SK-N-SH treated with all-trans-retinoic acid at 6 μM for 48 hours (cell line): ENCODE results near the gene SUCLG1.

Experiments used
- ATAC-seq: fragments of 200-7000 bp; cut with Tn5 transposase; 3 replicates; pipeline ENCODE4 v1.9.1; 2020; ENCODE audit warnings: mild to moderate bottlenecking, moderate library complexity
- CREB5 ChIP-seq: fragments of 250-450 bp; sonication (Bioruptor Pico); IDR thresholded peaks from 2 replicates; pipeline ENCODE4 v1.5.1; 2020; ENCODE audit warnings: low read depth, mild to moderate bottlenecking, moderate library complexity
- CSDC2 ChIP-seq: fragments of 250-450 bp; sonication (Bioruptor Pico); IDR thresholded peaks from 2 replicates; pipeline ENCODE4 v1.5.0; 2020; ENCODE audit warnings: mild to moderate bottlenecking, moderate library complexity
- CSRNP3 ChIP-seq: fragments of 250-450 bp; sonication (Bioruptor Pico); IDR thresholded peaks from 2 replicates; pipeline ENCODE4 v1.5.1; 2021; ENCODE audit warnings: mild to moderate bottlenecking, moderate library complexity
- ESRRG ChIP-seq: fragments of 250-450 bp; sonication (Bioruptor Pico); IDR thresholded peaks from 2 replicates; pipeline ENCODE4 v1.6.1; 2021; ENCODE audit warnings: mild to moderate bottlenecking
- GLIS3 ChIP-seq: fragments of 250-450 bp; sonication (Bioruptor Pico); IDR thresholded peaks from 2 replicates; pipeline ENCODE4 v1.5.0; 2020; ENCODE audit warnings: mild to moderate bottlenecking, moderate library complexity
- ISL1 ChIP-seq: fragments of 250-450 bp; sonication (Bioruptor Pico); IDR thresholded peaks from 2 replicates; pipeline ENCODE4 v2.1.2; 2022; ENCODE audit warnings: mild to moderate bottlenecking, moderate library complexity
- OSR1 ChIP-seq: fragments of 250-450 bp; sonication (Bioruptor Pico); IDR thresholded peaks from 2 replicates; pipeline ENCODE4 v1.8.0; 2022; ENCODE audit warnings: moderate library complexity, mild to moderate bottlenecking, inconsistent platforms
- POU6F1 ChIP-seq: fragments of 250-450 bp; sonication (Bioruptor Pico); IDR thresholded peaks from 2 replicates; pipeline ENCODE4 v1.8.0; 2021; ENCODE audit warnings: low read depth, mild to moderate bottlenecking, moderate library complexity, borderline replicate concordance
- TSHZ2 ChIP-seq: fragments of 250-450 bp; sonication (Bioruptor Pico); IDR thresholded peaks from 2 replicates; pipeline ENCODE4 v1.5.0; 2020; ENCODE audit warnings: mild to moderate bottlenecking, moderate library complexity
- ZC3H10 ChIP-seq: fragments of 250-450 bp; sonication (Bioruptor Pico); IDR thresholded peaks from 2 replicates; pipeline ENCODE4 v1.5.1; 2021; ENCODE audit warnings: mild to moderate bottlenecking, moderate library complexity
- ZFP30 ChIP-seq: fragments of 450-650 bp; formaldehyde crosslinking; IDR thresholded peaks from 2 replicates; pipeline ENCODE4 v1.5.0; 2022; ENCODE audit warnings: mild to moderate bottlenecking, moderate library complexity
- ZNF565 ChIP-seq: fragments of 450-650 bp; formaldehyde crosslinking; conservative IDR thresholded peaks from 2 replicates; pipeline ENCODE4 v1.5.0; 2020; ENCODE audit warnings: low read depth, mild to moderate bottlenecking, moderate library complexity
- ZNF70 ChIP-seq: fragments of 450-650 bp; formaldehyde crosslinking; IDR thresholded peaks from 2 replicates; pipeline ENCODE4 v1.5.0; 2020; ENCODE audit warnings: mild to moderate bottlenecking, moderate library complexity

The SUCLG1 gene

DNA sequence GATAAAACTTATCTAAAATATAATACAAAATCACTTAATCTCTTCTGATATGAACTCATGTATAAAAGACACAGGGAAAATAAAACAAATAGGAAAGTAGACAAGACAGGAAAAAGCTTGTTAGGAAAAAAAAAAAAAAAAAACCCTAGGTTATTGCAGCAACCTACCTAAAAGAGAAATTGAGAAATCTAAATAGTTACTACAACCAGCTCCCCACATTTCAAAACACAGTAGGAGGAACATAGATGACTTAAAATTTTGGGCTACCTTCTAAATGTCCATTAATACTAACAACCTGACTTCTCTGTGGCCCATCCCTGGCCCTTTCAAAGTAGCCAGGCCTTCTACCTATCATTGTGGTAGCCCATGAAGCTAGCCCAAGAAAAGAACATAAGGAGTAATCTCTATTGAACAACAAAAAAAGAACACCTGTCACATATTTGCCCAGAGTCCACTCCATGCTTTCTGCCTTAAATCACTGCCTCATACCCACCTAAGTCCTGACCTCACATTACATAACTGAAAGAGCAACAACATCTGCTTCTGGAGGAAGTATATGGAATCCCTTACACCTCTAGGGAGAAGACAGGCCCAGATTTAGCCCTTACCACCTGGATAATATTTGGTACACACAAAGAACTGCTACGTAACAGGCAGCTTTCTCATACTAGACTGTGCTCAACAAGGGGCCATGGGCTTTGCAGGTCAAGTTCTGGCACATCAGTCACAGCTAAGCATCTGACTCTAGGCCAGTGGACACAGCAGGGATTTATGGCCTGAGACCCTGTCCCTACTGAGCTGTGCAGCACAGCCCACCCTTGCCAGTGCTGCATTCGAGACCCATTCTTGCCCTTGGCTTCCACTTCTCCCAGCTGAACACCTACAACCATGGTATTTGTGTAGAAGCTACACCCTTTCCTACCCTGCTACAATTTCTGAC lies 8.5 kb downstream of the SUCLG1 start:
- TF ChIP-seq POU6F1 (CRISPR knock-in tag) (no peak), ESRRG (CRISPR knock-in tag) (no peak), CSRNP3 (CRISPR knock-in tag) (no peak), ZNF70 (no peak), ISL1 (CRISPR knock-in tag) (no peak), CREB5 (CRISPR knock-in tag) (no peak)
- no peak for ATAC-seq

DNA sequence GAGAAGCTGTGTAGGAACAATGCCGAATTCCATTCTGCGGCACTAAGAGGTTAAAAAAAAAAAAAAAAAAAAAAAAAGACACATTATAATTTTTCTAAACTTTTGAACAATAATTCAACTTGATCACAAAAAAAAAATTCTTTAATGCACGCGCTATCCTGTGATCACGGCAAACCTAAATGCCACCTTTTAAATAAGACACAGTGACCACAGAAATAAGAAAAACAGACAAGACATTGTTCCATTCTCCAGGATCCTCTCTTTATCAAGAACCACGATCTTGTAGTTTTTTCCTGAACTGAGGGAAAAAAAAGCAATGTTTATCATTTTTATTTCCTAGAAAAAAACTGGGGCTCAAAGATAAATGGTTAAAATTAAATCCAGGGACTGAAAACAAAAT lies 9.4 kb downstream of the SUCLG1 start:
- no peak for TF ChIP-seq CSDC2 (CRISPR knock-in tag)
- no peak for TF ChIP-seq ISL1 (CRISPR knock-in tag)
- no peak for TF ChIP-seq ZC3H10 (CRISPR knock-in tag)
- TF ChIP-seq GLIS3 (CRISPR knock-in tag), result no peak
- no peak for TF ChIP-seq TSHZ2 (CRISPR knock-in tag)
- TF ChIP-seq ZFP30 (CRISPR knock-in tag), result no peak
- no peak for TF ChIP-seq CSRNP3 (CRISPR knock-in tag)
- no peak for TF ChIP-seq POU6F1 (CRISPR knock-in tag)
- TF ChIP-seq OSR1, result no peak
- ATAC-seq, result no peak

DNA sequence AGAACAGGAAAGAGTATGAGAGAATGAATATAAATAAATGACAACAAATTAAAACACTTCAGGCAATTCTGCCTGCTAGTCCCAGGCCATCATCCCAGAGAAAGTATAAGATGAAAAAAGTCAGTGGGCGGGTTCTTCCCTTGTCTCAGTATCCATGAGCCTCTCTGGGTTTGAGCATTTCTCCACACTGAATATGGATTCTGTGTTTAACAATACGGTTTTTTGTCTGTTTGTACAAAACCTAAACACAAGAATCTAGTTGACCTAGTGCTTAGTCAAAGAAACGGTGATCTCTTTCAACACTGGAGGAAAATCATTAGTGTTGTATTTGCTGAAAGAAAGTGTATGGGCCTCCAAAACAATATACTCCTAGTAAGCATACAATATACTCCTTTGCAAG lies 10.0 kb downstream of the SUCLG1 start:
- no peak for ATAC-seq

More for the DNA sequence above, 10.0 kb downstream of the SUCLG1 start:
- no peak for TF ChIP-seq ISL1 (CRISPR knock-in tag)
- no peak for TF ChIP-seq CSDC2 (CRISPR knock-in tag)
- no peak for TF ChIP-seq CSRNP3 (CRISPR knock-in tag)
- TF ChIP-seq ZNF565 (CRISPR knock-in tag), result no peak
